ENCODE data around the gene SMYD5.
"Not testable (repeated sequence)": the region's sequence is repeated elsewhere in the genome, so short reads cannot be mapped to it uniquely, and the experiment has no call there.

SMYD5 gene

DNA sequence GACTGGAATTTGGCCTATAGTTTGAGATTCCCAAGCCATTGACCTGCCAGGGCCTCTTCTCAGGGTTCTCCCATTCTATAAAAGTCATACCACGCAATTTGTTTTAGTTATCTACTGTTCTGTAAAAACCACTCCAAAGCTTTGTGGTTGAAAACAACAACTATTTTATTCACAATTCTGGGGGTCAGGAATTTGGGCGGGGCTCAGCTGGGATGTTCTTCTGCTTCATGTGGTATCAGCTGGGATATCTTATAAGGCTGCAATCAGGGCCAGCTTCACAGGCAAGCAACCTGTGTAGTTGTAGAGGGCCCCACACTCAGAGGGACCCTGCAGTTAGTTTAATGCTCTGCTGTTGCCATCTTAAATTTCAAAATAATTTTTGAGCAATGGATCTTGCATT, 28.1 kb upstream of the SMYD5 start:
- POLR2A ChIA-PET = no interaction called here
- DNase-seq (ENCODE audit: extremely low spot score) = no peak
- TF ChIP-seq, protein P1, sequence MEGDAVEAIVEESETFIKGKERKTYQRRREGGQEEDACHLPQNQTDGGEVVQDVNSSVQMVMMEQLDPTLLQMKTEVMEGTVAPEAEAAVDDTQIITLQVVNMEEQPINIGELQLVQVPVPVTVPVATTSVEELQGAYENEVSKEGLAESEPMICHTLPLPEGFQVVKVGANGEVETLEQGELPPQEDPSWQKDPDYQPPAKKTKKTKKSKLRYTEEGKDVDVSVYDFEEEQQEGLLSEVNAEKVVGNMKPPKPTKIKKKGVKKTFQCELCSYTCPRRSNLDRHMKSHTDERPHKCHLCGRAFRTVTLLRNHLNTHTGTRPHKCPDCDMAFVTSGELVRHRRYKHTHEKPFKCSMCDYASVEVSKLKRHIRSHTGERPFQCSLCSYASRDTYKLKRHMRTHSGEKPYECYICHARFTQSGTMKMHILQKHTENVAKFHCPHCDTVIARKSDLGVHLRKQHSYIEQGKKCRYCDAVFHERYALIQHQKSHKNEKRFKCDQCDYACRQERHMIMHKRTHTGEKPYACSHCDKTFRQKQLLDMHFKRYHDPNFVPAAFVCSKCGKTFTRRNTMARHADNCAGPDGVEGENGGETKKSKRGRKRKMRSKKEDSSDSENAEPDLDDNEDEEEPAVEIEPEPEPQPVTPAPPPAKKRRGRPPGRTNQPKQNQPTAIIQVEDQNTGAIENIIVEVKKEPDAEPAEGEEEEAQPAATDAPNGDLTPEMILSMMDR (IDR thresholded peaks at IDR 0.05; ENCODE audit: control extremely low read depth, extremely low read depth, low read depth, missing control alignments) = no peak

DNA sequence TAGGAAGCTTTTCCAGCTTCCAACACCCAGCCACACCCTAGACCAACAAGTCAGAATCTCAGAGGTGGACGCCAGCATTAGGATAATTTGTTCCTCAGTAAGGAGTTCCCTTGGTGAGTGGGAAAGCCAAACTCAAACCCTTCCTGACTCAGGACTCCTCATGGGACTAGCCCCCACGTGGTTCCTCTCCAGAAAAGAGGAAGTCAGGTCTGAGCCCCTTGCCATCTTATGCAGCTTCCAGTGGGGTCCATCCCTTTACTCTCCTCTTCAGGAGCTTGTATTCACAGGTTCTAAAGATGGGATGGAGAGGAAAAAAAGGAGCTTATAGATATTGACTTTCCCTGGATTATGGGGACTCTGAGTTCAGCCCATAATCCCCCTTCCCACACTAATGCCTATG, 26.5 kb upstream of the SMYD5 start:
- TF ChIP-seq, protein P1 (IDR thresholded peaks at IDR 0.05; ENCODE audit: control extremely low read depth, extremely low read depth, low read depth, missing control alignments) = no peak
- ChIA-PET CTCF (interaction anchor here (1.1 to 4.9 kb wide), 3 partner anchors 10 to 194 kb away, joined by 5 to 48 read pairs (median 11); no protein-coding TSS in a partner anchor), POLR2A (no interaction called here)
- DNase-seq (ENCODE audit: extremely low spot score) = no peak

More for the DNA sequence above, 28.1 kb upstream of the SMYD5 start:
- CTCF ChIA-PET = interaction anchor here (0.8 to 4.9 kb wide), 3 partner anchors 8 to 293 kb away, joined by 3 to 48 read pairs (median 11); no protein-coding TSS in a partner anchor

DNA sequence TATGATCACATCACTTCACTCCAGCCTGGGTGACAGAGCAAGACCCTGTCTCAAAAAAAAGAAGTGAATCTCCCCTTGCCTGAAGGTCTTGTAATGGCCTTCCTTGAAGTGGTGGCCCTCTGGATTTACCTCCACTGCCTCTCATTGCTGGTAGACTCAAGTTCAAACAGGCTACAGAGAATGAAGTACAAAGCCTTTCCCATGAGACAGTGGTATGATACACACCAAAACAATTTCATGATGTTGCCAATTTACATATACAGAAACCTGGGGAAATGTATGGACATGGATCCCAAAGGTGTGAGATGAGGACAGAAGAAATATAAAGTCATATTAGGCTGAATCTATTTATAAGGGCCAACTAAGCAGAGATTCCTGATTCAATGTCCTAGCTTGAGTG, 16.5 kb upstream of the SMYD5 start:
- TF ChIP-seq, protein P1 (IDR thresholded peaks at IDR 0.05; ENCODE audit: control extremely low read depth, extremely low read depth, low read depth, missing control alignments) = no peak
- CTCF ChIA-PET = interaction anchor here (0.7 to 1.8 kb wide), 2 partner anchors 15 to 257 kb away, joined by 3 to 5 read pairs; no protein-coding TSS in a partner anchor
- POLR2A ChIA-PET = no interaction called here
- DNase-seq (ENCODE audit: extremely low spot score) = no peak

DNA sequence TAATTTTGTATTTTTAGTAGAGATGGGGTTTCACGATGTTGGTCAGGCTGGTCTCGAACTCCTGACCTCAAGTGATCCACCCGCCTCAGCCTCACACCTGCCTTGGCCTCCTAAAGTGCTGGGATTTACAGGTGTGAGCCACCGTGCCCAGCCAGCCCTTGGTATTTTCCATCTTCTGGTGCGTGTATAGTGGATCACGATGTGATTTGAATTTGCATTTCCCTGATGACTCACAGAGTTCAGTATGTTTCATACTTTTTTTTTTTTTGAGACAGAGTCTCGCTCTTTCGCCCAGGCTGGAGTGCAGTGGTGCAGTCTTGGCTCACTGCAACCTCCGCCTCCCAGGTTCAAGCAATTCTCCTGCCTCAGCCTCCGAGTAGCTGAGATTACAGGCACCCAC, 13.8 kb upstream of the SMYD5 start:
- CTCF ChIA-PET = interaction anchor here (1.7 to 1.9 kb wide), 2 partner anchors 12 to 23 kb away, joined by 5 read pairs; no protein-coding TSS in a partner anchor
- POLR2A ChIA-PET; DNase-seq (ENCODE audit: extremely low spot score): not testable (repeated sequence)

DNA sequence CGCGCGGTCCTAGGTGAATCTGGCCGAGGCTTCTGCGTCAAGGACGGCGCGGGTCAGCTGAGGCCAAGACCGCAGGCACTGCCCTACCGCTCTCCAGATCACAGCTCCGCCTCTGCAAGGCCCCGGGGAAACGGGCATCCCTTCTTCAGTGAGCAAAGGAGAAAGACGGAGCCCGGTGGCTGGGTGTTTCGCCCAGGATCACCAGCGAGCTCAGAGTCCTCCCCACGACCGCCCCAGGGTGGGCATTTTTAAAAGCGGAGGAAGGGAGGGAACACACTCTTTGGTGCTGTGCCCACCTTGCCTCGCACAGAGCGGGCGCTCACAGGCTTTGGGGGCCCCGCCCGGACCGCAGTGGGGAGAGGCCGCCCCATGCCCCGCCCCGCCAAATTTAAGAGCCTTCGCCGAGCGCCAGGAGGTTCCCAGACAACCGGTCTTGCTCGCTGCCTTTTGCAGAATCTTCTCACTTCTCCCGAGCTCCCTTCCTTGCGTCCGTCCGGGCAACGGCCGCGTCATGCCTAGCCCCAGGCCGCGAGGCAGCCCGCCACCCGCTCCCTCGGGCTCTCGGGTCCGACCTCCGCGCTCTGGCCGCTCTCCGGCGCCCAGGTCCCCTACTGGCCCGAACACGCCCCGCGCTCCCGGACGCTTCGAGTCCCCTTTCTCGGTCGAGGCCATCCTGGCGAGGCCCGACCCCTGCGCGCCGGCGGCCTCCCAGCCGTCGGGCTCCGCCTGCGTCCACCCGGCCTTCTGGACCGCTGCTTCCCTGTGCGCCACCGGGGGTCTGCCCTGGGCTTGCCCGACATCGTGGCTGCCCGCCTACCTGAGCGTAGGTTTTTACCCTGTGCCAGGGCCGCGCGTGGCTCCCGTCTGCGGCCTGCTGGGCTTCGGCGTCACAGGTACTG, 11.6 kb upstream of the SMYD5 start, which contains the start of gene NOTO:
NOTO (plus strand) TSS at position 419 of the 899 bp plus-strand sequence; CDS start at position 512, 93 bp downstream.
- TF ChIP-seq, protein P1 (IDR thresholded peaks at IDR 0.05; ENCODE audit: control extremely low read depth, extremely low read depth, low read depth, missing control alignments) = no peak
- CTCF ChIA-PET = interaction anchor here (1.0 kb wide), 1 partner anchor 10 kb away, joined by 8 read pairs; no protein-coding TSS in a partner anchor
- DNase-seq (ENCODE audit: extremely low spot score) = no peak
- POLR2A ChIA-PET = no interaction called here

DNA sequence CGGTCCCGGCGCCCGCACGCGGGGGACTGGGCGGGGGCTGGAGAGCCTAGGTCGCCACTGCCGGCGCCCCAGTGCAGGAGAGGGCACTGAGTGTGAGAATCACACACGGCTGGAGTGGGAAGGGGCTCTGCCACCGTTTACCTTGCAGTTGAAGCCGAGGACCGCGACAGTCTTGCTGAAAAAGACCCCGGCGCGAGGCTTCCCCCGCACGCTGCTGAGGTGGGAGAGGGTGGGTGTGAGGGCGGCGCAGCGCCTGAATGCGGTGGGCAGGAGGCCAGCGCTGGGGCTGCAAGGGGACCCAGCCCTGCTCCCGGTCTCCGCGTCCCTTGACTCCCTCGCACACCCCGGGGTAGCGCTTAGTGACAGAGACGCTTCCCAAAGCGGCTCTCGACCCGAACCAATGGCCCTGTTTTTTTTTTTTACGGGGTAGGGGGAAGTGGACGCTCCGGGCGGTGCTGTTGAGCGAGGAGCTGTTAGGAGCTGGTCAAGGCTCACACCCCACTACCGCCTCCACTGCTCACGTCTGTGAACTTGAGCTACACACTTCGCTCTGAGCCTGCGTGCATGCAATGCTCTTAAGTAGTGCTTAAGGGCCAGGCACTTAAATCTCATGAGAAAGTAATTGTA, 10.9 kb upstream of the SMYD5 start:
- no peak for DNase-seq (ENCODE audit: extremely low spot score)
- ChIA-PET POLR2A (no interaction called here), CTCF (interaction anchor here (1.0 kb wide), 1 partner anchor 9 kb away, joined by 4 read pairs; no protein-coding TSS in a partner anchor)
- TF ChIP-seq, protein P1 (IDR thresholded peaks at IDR 0.05; ENCODE audit: control extremely low read depth, extremely low read depth, low read depth, missing control alignments) = no peak

All from GM10248 (cell line).